ENCODE results near the gene CEP83.

- TF ChIP-seq EZH2 (IDR thresholded peaks at IDR 0.05; ENCODE audit: insufficient read depth, poor library complexity, severe bottlenecking) (no peak), EZH2phosphoT487 (IDR thresholded peaks at IDR 0.05; ENCODE audit: insufficient read depth, low read depth) (peak; percentile 100)
Measured at GRCh38 chr12:94266796-94267536, 192.7 kb downstream of the CEP83 start.
